Keratinocyte (primary cell): ENCODE measurements around the gene GALNT6. TPM values are rescaled to one million over a fixed set of nuclear protein-coding genes. Genes with fewer than 3 reads are reported as not detected.

Source experiments
- DNase-seq: peaks from one replicate; pipeline ENCODE4 v3.0.0-alpha.2; 2011; ENCODE audit warnings: low read depth, missing footprints, low spot score
- FAIRE-seq: peaks from 2 replicates; lab custom pipeline; 2011; peaks lifted over from hg19 to GRCh38; lab: Jason Lieb, UNC
- H2AFZ ChIP-seq: 2 replicates; pipeline ENCODE4 v1.6.0; 2012; ENCODE audit warnings: low read length, control low read depth, inconsistent platforms; ENCODE audit not compliant: control insufficient read depth
- H3K27ac ChIP-seq: 2 replicates; pipeline ENCODE4 v1.5.1; 2011; ENCODE audit warnings: low read length; ENCODE audit not compliant: control insufficient read depth, insufficient read depth
- H3K27me3 ChIP-seq: 3 replicates; pipeline ENCODE4 v1.6.0; 2011; ENCODE audit warnings: low read length; ENCODE audit not compliant: control insufficient read depth, insufficient read depth; ENCODE audit errors: extremely low read depth
- H3K36me3 ChIP-seq, 2 experiments: 2 replicates in 1 of 2; 3 replicates in 1 of 2; pipeline ENCODE4 v1.5.1; 2011; ENCODE audit warnings: low read length in 2 of 2, mild to moderate bottlenecking in 1 of 2; ENCODE audit not compliant: control insufficient read depth in 2 of 2, insufficient read depth in 2 of 2; ENCODE audit errors: extremely low read depth in 1 of 2
- H3K4me1 ChIP-seq: 3 replicates; pipeline ENCODE4 v1.5.1; 2011; ENCODE audit warnings: low read length; ENCODE audit not compliant: control insufficient read depth, insufficient read depth; ENCODE audit errors: extremely low read depth
- H3K4me2 ChIP-seq: 3 replicates; pipeline ENCODE4 v1.6.0; 2011; ENCODE audit warnings: low read depth, low read length; ENCODE audit not compliant: control insufficient read depth, insufficient read depth; ENCODE audit errors: extremely low read depth
- H3K4me3 ChIP-seq, 3 experiments: fragments of 200-600 bp in 1 of 3; sonication (generic) in 1 of 3; 2 replicates in 2 of 3; 3 replicates in 1 of 3; pipeline ENCODE4 v1.5.1; 2011 to 2016; ENCODE audit warnings: low read length in 3 of 3, mild to moderate bottlenecking in 3 of 3, control low read depth in 2 of 3, inconsistent platforms in 1 of 3, low read depth in 1 of 3, mixed read lengths in 1 of 3, mixed run types in 1 of 3, moderate library complexity in 1 of 3; ENCODE audit not compliant: control insufficient read depth in 2 of 3, insufficient read depth in 2 of 3; ENCODE audit errors: extremely low read depth in 1 of 3
- H3K79me2 ChIP-seq: 2 replicates; pipeline ENCODE4 v1.6.0; 2012; ENCODE audit warnings: low read length; ENCODE audit not compliant: control insufficient read depth, insufficient read depth
- H3K9ac ChIP-seq: 3 replicates; pipeline ENCODE4 v1.6.0; 2011; ENCODE audit warnings: low read length; ENCODE audit not compliant: control insufficient read depth, insufficient read depth; ENCODE audit errors: extremely low read depth
- H3K9me1 ChIP-seq: 3 replicates; pipeline ENCODE4 v1.6.0; 2011; ENCODE audit warnings: low read length; ENCODE audit not compliant: control insufficient read depth, insufficient read depth; ENCODE audit errors: extremely low read depth
- H3K9me3 ChIP-seq: 2 replicates; pipeline ENCODE4 v1.5.1; 2012; ENCODE audit warnings: low read depth, low read length; ENCODE audit not compliant: control insufficient read depth
- H4K20me1 ChIP-seq: 3 replicates; pipeline ENCODE4 v1.6.0; 2011; ENCODE audit warnings: low read length; ENCODE audit not compliant: control insufficient read depth, insufficient read depth; ENCODE audit errors: extremely low read depth
- EZH2 ChIP-seq: IDR thresholded peaks from one replicate; pipeline ENCODE4 v1.6.1; 2012; ENCODE audit warnings: inconsistent platforms, mild to moderate bottlenecking, low read length, moderate library complexity
- dilution Hi-C: fragments of 300-500 bp; cut with MboI; formaldehyde crosslinking; loops from one replicate; pipeline ENCODE4 v1.7.0; 2020; ENCODE audit warnings: low sequenced_read_pairs; ENCODE audit not compliant: extremely low pct_ligation_motif_present
- polyA plus RNA-seq, 5 experiments: library from polyadenylated mRNA; depleted of rRNA in 3 of 5; stranded (reverse) in 3 of 5; stranded (forward) in 1 of 5; unstranded in 1 of 5; fragments of >200 nt; gene quantifications; 1 replicate in 1 of 5; 2 replicates in 3 of 5; 3 replicates in 1 of 5; pipeline versions ENCODE4 v1.2.1 to v1.2.3, GENCODE V29; 2011 to 2012; ENCODE audit warnings: missing spikeins in 2 of 5, low read depth in 1 of 5, low replicate concordance in 1 of 5
- TF ChIP-seq, protein P1 (sequence below), 3 experiments: IDR thresholded peaks in 1 of 3; conservative IDR thresholded peaks in 1 of 3; optimal IDR thresholded peaks in 1 of 3; 2 replicates in 2 of 3; 3 replicates in 1 of 3; pipeline versions ENCODE3 to v1.5.1; 2011; ENCODE audit warnings: low read length in 3 of 3, mild to moderate bottlenecking in 3 of 3, moderate library complexity in 2 of 3, control low read depth in 1 of 3, inconsistent platforms in 1 of 3; ENCODE audit not compliant: insufficient read depth in 2 of 3; ENCODE audit errors: extremely low read depth in 1 of 3

GALNT6 gene
- polyA plus RNA-seq, 1 donor (not counting 4 experiments of a cell fraction or from before 2014, with no cell fraction given): 42.7 TPM

DNA sequence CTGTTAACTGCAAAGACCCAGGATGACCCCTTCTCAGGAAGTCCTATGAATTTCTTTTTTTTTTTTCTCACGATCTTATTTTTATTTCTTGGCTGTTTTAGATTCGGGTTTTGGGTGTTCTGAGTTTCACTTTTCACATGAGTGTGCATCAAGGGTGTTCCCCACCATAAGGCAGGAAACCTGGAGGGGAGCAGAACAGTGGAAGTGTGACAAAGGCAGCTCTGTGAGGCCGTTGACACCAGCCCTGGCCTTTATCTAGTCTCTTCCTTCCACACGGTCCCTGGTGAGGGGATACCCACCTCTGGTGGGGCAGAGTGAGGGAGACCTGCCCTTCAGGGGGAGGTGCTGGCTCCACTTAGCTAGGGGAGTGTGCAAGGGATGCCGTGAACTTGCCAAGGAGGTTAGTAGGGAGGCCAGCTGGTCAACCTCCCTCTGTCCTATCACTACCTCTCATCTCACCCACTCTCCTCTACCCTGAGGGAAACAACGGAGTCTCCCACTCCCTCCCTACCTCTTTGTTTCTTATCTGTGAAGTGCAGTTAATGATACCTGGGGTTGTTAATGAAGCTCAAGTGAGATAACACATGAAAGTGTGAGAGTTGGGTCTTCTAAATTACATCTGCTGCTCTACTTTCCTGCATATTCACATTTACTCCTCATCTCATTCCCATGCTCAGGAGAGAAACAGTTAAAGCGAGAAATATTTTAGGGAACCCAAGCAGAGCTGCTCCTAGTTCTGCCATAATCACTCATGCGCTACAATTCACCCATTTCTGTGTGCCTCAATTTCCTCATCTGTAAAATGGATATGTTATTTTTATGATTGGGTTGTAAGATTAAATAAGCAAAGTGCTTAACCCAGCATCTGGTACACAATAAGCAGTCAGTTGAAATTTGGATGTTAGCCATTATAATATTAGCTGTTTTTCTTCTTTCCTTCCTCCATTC, 4.4 kb upstream of the GALNT6 start:
- Histone ChIP-seq H4K20me1 (no peaks in the 10 kb centered on the region), H3K36me3 (no peaks in the 10 kb centered on the region), H3K4me3 (no peak overlapping the region), H2AFZ (no peak overlapping the region), H3K4me2 (no peak overlapping the region), H3K9ac (no peak overlapping the region), H3K4me1 (peaks cover 26% of the 10 kb centered on the region), H3K27me3 (no peaks in the 10 kb centered on the region), H3K9me3 (no peaks in the 10 kb centered on the region), H3K9me1 (no peaks in the 10 kb centered on the region), H3K27ac (no peak overlapping the region), H3K79me2 (peaks cover 4% of the 10 kb centered on the region)
- dilution Hi-C loops: no loop called here
- TF ChIP-seq EZH2: no peak
- TF ChIP-seq, protein P1, sequence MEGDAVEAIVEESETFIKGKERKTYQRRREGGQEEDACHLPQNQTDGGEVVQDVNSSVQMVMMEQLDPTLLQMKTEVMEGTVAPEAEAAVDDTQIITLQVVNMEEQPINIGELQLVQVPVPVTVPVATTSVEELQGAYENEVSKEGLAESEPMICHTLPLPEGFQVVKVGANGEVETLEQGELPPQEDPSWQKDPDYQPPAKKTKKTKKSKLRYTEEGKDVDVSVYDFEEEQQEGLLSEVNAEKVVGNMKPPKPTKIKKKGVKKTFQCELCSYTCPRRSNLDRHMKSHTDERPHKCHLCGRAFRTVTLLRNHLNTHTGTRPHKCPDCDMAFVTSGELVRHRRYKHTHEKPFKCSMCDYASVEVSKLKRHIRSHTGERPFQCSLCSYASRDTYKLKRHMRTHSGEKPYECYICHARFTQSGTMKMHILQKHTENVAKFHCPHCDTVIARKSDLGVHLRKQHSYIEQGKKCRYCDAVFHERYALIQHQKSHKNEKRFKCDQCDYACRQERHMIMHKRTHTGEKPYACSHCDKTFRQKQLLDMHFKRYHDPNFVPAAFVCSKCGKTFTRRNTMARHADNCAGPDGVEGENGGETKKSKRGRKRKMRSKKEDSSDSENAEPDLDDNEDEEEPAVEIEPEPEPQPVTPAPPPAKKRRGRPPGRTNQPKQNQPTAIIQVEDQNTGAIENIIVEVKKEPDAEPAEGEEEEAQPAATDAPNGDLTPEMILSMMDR (optimal IDR thresholded peaks at IDR 0.05 in 1 of 3, IDR thresholded peaks at IDR 0.05 in 1 of 3, conservative IDR thresholded peaks at IDR 0.05 in 1 of 3; ENCODE audit: extremely low read depth in 1 of 3, insufficient read depth in 2 of 3, low read length in 3 of 3): no peak
- no peak for DNase-seq
- FAIRE-seq: no peak

GRCh38 chr12:51393676-51394545, 2.7 kb upstream of the GALNT6 start:
- DNase-seq (peak; percentile 92), FAIRE-seq (peak; percentile 86)
- Histone ChIP-seq H3K27ac (peak overlapping the region; percentile 69), H3K27me3 (no peaks in the 10 kb centered on the region), H3K4me2 (peak overlapping the region; percentile 86), H3K36me3 (peaks cover 0 to 3% of the 10 kb centered on the region in 2 experiments), H3K9me1 (peaks cover 2% of the 10 kb centered on the region), H3K79me2 (peaks cover 4% of the 10 kb centered on the region), H2AFZ (no peak overlapping the region), H4K20me1 (no peaks in the 10 kb centered on the region), H3K9me3 (no peaks in the 10 kb centered on the region), H3K9ac (peak overlapping the region; percentile 43), H3K4me1 (peaks cover 40% of the 10 kb centered on the region), H3K4me3 (peak overlapping the region in 1 of 3 experiments; percentile 18)
- TF ChIP-seq, protein P1 (optimal IDR thresholded peaks at IDR 0.05 in 1 of 3, IDR thresholded peaks at IDR 0.05 in 1 of 3, conservative IDR thresholded peaks at IDR 0.05 in 1 of 3; ENCODE audit: extremely low read depth in 1 of 3, insufficient read depth in 2 of 3, low read length in 3 of 3): no peak
- TF ChIP-seq EZH2: no peak
- dilution Hi-C loops: no loop called here
